ENCODE data around the gene THADA.

THADA gene

GRCh38 chr2:43326101-43326825, 269.6 kb downstream of the THADA start:
- no peak for TF ChIP-seq CTCF (IDR thresholded peaks at IDR 0.05; ENCODE audit: low read depth, low read length)
- in situ Hi-C loops (cut with HindIII; ENCODE audit: low sequenced_read_pairs): no loop called here
- H3K4me3 ChIP-seq (ENCODE audit: low read depth, low read length): no peak overlapping the region
- DNase-seq (ENCODE audit: low read depth, low spot score): no peak

- in situ Hi-C loops (cut with HindIII; ENCODE audit: low sequenced_read_pairs): no loop called here
- H3K4me3 ChIP-seq (ENCODE audit: low read depth, low read length): no peak overlapping the region
- no peak for TF ChIP-seq CTCF (IDR thresholded peaks at IDR 0.05; ENCODE audit: low read depth, low read length)
- DNase-seq (ENCODE audit: low read depth, low spot score): no peak
These were observed 270.6 kb downstream of the THADA start for GRCh38 chr2:43325107-43325811.

GRCh38 chr2:43324259-43325106, 271.4 kb downstream of the THADA start:
- in situ Hi-C loops (cut with HindIII; ENCODE audit: low sequenced_read_pairs): no loop called here
- TF ChIP-seq CTCF (IDR thresholded peaks at IDR 0.05; ENCODE audit: low read depth, low read length): no peak

GRCh38 chr2:43323857-43324256, 272.0 kb downstream of the THADA start:
- in situ Hi-C loops (cut with HindIII; ENCODE audit: low sequenced_read_pairs): no loop called here
- H3K4me3 ChIP-seq (ENCODE audit: low read depth, low read length): no peak overlapping the region
- DNase-seq (ENCODE audit: low read depth, low spot score): no peak
- no peak for TF ChIP-seq CTCF (IDR thresholded peaks at IDR 0.05; ENCODE audit: low read depth, low read length)

More at GRCh38 chr2:43324259-43325106, 271.4 kb downstream of the THADA start:
- DNase-seq (ENCODE audit: low read depth, low spot score): no peak
- no peak overlapping the region for H3K4me3 ChIP-seq (ENCODE audit: low read depth, low read length)

GRCh38 chr2:43321446-43321845, 274.4 kb downstream of the THADA start:
- in situ Hi-C loops (cut with HindIII; ENCODE audit: low sequenced_read_pairs): no loop called here
- no peak for DNase-seq (ENCODE audit: low read depth, low spot score)
- no peak overlapping the region for H3K4me3 ChIP-seq (ENCODE audit: low read depth, low read length)

More at GRCh38 chr2:43321446-43321845, 274.4 kb downstream of the THADA start:
- TF ChIP-seq CTCF (IDR thresholded peaks at IDR 0.05; ENCODE audit: low read depth, low read length): no peak
